Uterus (tissue), 4 donors: ENCODE results near the gene ZNF346. TPM values are rescaled to one million over a fixed set of nuclear protein-coding genes. Genes with fewer than 3 reads are reported as not detected.
A peak's percentile ranks its signal among the peaks of the same experiment; 100 is the strongest.

ENCODE experiments used
- DNase-seq, 2 donors: peaks; one replicate each; pipeline ENCODE4 v3.0.0-alpha.2; 2019 to 2020
- H3K27ac ChIP-seq, 2 donors: fragments of 200-600 bp; sonication (generic); 1 replicate in 1 of 2; 2 replicates in 1 of 2; pipeline ENCODE4 v1.5.1; 2016 to 2018
- H3K27me3 ChIP-seq, 2 donors: fragments of 200-600 bp; sonication (generic); one replicate each; pipeline ENCODE4 v1.5.1; 2018 to 2019; ENCODE audit warnings: control low read depth in 1 of 2
- H3K36me3 ChIP-seq, 2 donors: fragments of 200-600 bp; sonication (generic); one replicate each; pipeline ENCODE4 v1.5.1; 2019; ENCODE audit warnings: control low read depth in 1 of 2
- H3K4me1 ChIP-seq, 2 donors: fragments of 200-600 bp; sonication (generic); one replicate each; pipeline ENCODE4 v1.5.1; 2018 to 2019; ENCODE audit warnings: control low read depth in 1 of 2
- H3K4me3 ChIP-seq, 2 donors: fragments of 200-600 bp; sonication (generic); 1 replicate in 1 of 2; 2 replicates in 1 of 2; pipeline ENCODE4 v1.5.1; 2018 to 2019; ENCODE audit warnings: mild to moderate bottlenecking in 1 of 2
- H3K9me3 ChIP-seq, 2 donors: fragments of 200-600 bp; sonication (generic); one replicate each; pipeline ENCODE4 v1.5.1; 2019; ENCODE audit warnings: control low read depth in 1 of 2
- CTCF ChIP-seq, 4 experiments: fragments of 200-600 bp in 2 of 4; fragments of 450-650 bp in 2 of 4; sonication (generic) in 2 of 4; IDR thresholded peaks; one replicate each; pipeline ENCODE4 v1.5.1; 2016 to 2019; ENCODE audit warnings: antibody characterized with exemption in 4 of 4, mild to moderate bottlenecking in 2 of 4, moderate library complexity in 1 of 4
- POLR2A ChIP-seq, 2 donors: fragments of 450-650 bp; IDR thresholded peaks; one replicate each; pipeline ENCODE4 v1.6.1; 2016; ENCODE audit warnings: antibody characterized with exemption in 2 of 2, mild to moderate bottlenecking in 1 of 2, moderate library complexity in 1 of 2
- intact Hi-C: fragments of 100-400 bp; cut with DNase I; formaldehyde crosslinking; loops from one replicate; pipeline ENCODE4 v1.15.1; 2023; ENCODE audit warnings: low total_unique reads
- total RNA-seq, 4 donors: library from RNA; depleted of rRNA in 3 of 4; stranded (reverse); fragments of >200 nt in 3 of 4; gene quantifications; one replicate each; pipeline versions ENCODE4 v1.1.0 to v1.2.4, GENCODE V29; 2014 to 2023
- donor health status: DM: yes; HTN: yes; CAD: no.

The ZNF346 gene
- total RNA-seq, 4 donors from 2014 or later, result 10.5 to 38.5 (median 29.2) TPM

GRCh38 chr5:177036921-177037320 is 14.4 kb downstream of the ZNF346 start:
- Histone ChIP-seq H3K4me1 (no peaks in the 10 kb centered on the region), H3K27me3 (no peaks in the 10 kb centered on the region), H3K27ac (no peak overlapping the region), H3K36me3 (no peaks in the 10 kb centered on the region), H3K9me3 (no peaks in the 10 kb centered on the region), H3K4me3 (no peak overlapping the region)
- TF ChIP-seq POLR2A (IDR thresholded peaks at IDR 0.05), result no peak
- no peak for TF ChIP-seq CTCF (IDR thresholded peaks at IDR 0.05)
- no peak for DNase-seq
- intact Hi-C loops, result no loop called here

GRCh38 chr5:177040814-177041420 is 18.4 kb downstream of the ZNF346 start:
- Histone ChIP-seq H3K36me3 (no peaks in the 10 kb centered on the region), H3K9me3 (no peaks in the 10 kb centered on the region), H3K27ac (no peak overlapping the region), H3K4me3 (no peak overlapping the region), H3K27me3 (no peaks in the 10 kb centered on the region), H3K4me1 (no peaks in the 10 kb centered on the region)
- no peak for TF ChIP-seq CTCF (IDR thresholded peaks at IDR 0.05)
- no peak for TF ChIP-seq POLR2A (IDR thresholded peaks at IDR 0.05)
- intact Hi-C loops, result no loop called here
- peak in 1 of 2 donors; percentile 25 for DNase-seq

- intact Hi-C loops, result no loop called here
- no peak for TF ChIP-seq CTCF (IDR thresholded peaks at IDR 0.05)
- no peak for TF ChIP-seq POLR2A (IDR thresholded peaks at IDR 0.05)
- no peak for DNase-seq
- Histone ChIP-seq H3K36me3 (no peaks in the 10 kb centered on the region), H3K4me3 (no peak overlapping the region), H3K27me3 (no peaks in the 10 kb centered on the region), H3K9me3 (no peaks in the 10 kb centered on the region), H3K4me1 (no peaks in the 10 kb centered on the region), H3K27ac (no peak overlapping the region)
Observed at GRCh38 chr5:177041936-177042335, 19.4 kb downstream of the ZNF346 start.

- intact Hi-C loops, result no loop called here
- DNase-seq, result no peak
- H3K4me1 ChIP-seq, result no peaks in the 10 kb centered on the region
- no peak for TF ChIP-seq CTCF (IDR thresholded peaks at IDR 0.05)
- no peak for TF ChIP-seq POLR2A (IDR thresholded peaks at IDR 0.05)
- no peaks in the 10 kb centered on the region for H3K36me3 ChIP-seq
- H3K9me3 ChIP-seq, result no peaks in the 10 kb centered on the region
- no peaks in the 10 kb centered on the region for H3K27me3 ChIP-seq
- H3K4me3 ChIP-seq, result no peak overlapping the region
- no peak overlapping the region for H3K27ac ChIP-seq
Observed at GRCh38 chr5:177043114-177043513, 20.6 kb downstream of the ZNF346 start.

- no peaks in the 10 kb centered on the region for H3K4me1 ChIP-seq
- no peak overlapping the region for H3K27ac ChIP-seq
- DNase-seq, result no peak
- no peak for TF ChIP-seq CTCF (IDR thresholded peaks at IDR 0.05)
- TF ChIP-seq POLR2A (IDR thresholded peaks at IDR 0.05), result no peak
- no peaks in the 10 kb centered on the region for H3K36me3 ChIP-seq
- H3K27me3 ChIP-seq, result no peaks in the 10 kb centered on the region
- no peaks in the 10 kb centered on the region for H3K9me3 ChIP-seq
- H3K4me3 ChIP-seq, result no peak overlapping the region
- intact Hi-C loops, result no loop called here
Observed at GRCh38 chr5:177043958-177044357, 21.5 kb downstream of the ZNF346 start.
